Activated T-cell treated with anti-CD3 and anti-CD28 coated beads, Interleukin-2, amount 50 U/mL, for 1 hour (primary cell): ENCODE results near the gene A3GALT2.

ENCODE experiments used
- DNase-seq: peaks from one replicate; pipeline ENCODE4 v3.0.0-alpha.2; 2020

The A3GALT2 gene

GRCh38 chr1:33270379-33270778 lies 50.5 kb downstream of the A3GALT2 start:
- DNase-seq = no peak

- no peak for DNase-seq
Measured at GRCh38 chr1:33269621-33270020, 51.3 kb downstream of the A3GALT2 start.

- no peak for DNase-seq
Measured at GRCh38 chr1:33268927-33269610, 51.8 kb downstream of the A3GALT2 start.

DNA sequence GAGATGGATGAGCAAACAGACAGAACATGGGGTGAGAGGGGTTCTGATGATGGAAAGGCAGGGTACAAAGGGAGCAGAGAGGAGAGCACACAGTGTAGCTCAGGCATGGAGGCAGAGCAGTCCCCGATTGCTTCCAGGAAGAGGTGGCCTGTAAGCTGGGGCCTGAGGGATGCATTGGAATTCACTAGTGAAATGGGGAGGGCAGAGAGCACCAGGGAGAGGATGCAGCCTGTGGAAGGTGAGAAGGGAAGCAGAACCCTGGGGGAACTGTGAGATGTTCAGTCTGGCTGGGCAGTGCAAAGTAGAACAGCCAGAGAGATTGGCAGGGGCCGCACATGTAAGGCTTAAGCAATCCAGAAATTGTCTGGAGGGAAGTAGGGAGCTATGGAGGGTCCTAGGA lies 52.4 kb downstream of the A3GALT2 start:
- no peak for DNase-seq

- no peak for DNase-seq
Measured at GRCh38 chr1:33267468-33268205, 53.3 kb downstream of the A3GALT2 start.

DNA sequence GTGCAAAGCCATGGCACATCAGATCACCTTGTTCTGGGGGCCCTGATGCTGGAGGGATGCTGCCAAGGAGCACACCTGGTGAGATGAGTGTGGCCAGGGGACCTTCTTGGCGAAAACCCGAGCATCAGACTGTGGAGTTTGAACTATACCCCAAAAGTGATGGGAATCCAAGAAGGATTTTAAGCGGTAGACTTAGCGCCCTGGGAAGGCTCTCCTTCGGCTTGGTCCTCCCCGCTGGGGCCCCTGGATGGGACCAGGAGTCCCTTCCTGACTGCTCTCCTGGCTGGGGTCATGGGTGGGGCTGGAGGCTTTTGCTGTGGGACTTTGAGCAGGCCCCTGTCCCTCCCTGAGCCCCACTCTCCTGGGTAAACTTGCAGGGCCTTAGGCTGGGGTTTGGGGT lies 54.1 kb downstream of the A3GALT2 start:
- DNase-seq = no peak

DNA sequence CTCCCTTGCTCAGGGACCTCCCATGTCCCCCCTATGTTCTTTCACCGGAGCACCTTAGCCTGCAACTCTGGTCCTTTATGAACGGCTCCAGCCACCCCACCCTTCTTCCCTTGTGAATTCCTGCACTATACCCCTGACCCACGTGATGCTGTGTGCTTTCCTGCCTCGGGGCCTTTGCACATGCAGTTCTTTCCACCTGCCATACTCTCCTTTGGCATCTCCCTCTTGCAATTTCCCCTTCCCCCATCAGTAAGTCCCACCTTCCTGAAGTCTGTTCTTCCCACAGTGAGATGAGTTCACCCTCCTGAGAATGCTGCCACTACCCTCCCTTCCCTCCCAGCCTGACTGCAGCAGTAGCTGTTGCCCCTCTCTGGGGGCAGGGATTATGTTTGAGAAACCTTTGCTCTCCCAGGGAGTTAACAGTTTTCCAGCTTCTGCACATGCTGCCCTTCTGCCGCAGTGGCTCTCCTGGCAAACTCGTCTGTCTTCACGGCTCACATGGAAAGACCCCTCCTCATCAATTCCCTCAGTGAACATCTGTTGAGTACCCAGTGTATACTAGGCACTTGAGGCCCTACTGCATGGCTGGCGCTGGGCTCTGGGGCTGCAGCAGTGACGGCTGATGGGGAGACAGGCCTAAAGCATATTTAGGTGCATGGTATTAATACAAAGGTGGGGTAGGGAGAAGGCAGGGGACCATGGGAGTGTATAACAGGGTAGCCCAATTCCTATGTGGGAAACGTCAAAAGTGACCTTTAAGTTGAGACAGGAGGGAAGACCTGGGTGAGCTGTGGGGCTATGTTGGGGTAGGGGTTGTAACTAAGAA lies 54.9 kb downstream of the A3GALT2 start:
- no peak for DNase-seq

DNA sequence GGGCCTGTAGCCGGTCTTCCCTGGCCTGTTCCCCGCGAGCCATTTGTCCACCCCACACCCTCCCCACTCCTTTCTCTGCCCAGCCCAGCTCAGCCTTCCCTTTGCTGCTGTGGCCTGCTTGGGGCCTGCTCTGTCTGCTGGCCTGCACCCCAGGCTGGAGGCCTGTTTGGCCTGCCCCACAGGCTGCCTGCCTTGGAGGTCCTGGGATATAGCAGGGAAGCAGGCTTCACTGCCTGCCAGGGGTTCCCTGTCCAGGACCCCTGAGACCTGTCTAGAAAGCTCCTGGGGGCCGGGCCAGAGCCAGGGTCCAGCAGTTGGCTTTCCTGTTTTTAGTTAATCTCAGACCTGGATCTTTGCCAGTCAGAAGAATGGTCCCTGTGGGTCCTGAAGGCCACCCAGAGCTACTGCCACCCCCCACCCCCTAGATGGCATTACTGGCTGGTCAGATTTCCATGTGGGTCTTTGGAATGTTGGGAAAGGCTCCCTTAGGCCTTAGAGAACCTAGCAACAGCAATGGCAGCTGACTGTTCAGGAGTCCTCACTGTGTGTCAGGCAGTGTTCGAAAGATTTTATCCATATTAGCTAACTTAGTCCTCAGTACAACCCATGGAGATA lies 56.9 kb downstream of the A3GALT2 start:
- no peak for DNase-seq

- no peak for DNase-seq
Measured at GRCh38 chr1:33261344-33261743, 59.6 kb downstream of the A3GALT2 start.

DNA sequence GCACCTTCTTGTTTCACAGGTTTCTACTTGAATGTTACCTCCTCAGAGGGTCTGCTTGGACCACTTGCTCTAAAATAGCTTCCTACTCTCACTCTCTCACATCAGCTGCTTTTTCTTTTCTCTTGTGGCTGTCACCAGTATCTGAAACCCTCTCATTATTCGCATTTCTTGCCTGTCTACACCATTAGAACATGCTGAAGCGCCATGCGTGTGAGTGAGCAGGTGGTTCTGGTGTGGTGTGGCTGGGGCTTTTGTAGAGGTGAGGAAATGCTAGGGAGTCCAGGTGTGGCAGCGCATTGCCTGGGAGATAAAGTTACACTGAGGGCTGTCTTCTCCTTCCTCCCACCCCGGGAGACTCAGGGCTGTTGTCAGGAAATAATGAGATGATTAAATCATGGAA lies 60.5 kb downstream of the A3GALT2 start:
- DNase-seq = no peak

DNA sequence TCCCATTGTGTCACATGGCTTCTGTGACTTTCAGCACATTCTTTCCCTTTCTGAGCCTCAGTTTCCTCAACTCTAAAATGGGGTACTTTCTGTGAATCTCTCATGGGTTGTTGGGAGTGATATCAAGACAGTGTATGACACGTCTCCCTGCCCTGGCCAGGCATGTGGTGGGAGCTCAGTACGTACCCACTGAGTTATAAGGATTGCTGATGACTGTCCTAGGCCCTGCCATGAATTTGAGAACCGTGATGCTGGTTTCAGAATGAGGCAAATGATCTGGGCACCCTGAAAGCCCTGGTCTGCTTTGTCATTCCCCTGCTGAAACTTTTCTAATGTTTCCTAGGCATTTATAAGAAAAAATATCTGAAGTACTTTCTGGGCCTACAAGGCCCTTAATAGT lies 61.0 kb downstream of the A3GALT2 start:
- DNase-seq = no peak

- no peak for DNase-seq
Measured at GRCh38 chr1:33258788-33259274, 62.1 kb downstream of the A3GALT2 start.

DNA sequence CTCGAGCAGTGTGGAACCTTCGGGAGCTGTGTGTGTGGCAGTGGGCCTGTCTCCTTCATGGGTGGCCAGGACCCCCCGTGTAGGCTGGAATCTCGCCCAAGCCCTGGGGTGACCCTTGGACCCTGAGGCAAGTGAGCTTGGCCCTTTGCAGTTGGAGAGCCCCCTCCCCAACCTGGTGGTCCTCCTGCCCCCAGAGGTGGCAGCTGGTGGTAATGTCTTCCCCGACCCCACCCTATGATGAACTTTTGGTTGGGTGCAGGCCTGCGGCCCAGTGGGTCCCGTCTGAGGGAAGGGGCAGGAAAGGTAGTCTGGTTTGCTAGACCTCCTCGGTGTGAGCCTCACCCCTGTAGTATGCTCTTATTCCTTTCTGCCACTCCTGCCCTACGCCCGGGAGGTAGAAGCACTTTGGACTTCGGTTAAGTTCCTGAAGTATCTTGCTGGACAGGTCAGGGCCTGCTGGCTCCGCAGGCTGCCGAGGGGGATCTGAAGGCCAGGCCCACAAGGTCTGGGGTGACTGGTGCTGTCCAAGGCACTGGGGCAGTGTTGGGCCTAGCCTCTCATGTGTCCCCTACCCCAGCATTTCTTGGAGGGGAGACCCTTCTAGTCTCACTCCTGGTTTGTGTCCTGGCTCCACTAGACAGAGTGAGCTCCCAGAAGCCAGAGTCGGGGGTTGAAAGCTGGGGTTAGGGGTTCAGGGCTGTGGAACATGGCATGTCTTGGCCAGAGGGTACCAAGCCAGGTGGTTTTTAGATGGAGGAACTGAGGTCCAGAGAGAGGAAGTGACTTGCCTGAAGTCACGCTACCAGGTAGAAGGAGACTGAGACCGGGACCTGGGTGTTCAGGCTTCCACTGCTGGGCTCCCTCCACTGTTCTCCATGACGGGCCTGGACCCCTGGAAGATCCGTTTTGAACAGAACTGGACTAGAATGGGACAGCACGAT lies 62.9 kb downstream of the A3GALT2 start:
- DNase-seq = no peak

- no peak for DNase-seq
Measured at GRCh38 chr1:33257207-33257771, 63.6 kb downstream of the A3GALT2 start.
